A673 (cell line): Measurements from ENCODE around the gene YJU2.

Experiments
- CTCF ChIP-seq: fragments of 300-800, 200-600 bp; sonication (generic); conservative IDR thresholded peaks from 2 replicates; pipeline ENCODE4 v1.5.1; 2017; ENCODE audit warnings: low read depth, mild to moderate bottlenecking, antibody characterized with exemption, low read length, moderate library complexity, mixed read lengths
- EZH2 ChIP-seq: fragments of 200-600 bp; sonication (generic); IDR thresholded peaks from 2 replicates; pipeline ENCODE4 v1.6.1; 2017; ENCODE audit warnings: borderline replicate concordance, low read depth, mild to moderate bottlenecking, mixed read lengths, antibody characterized with exemption, low read length; ENCODE audit not compliant: poor library complexity, severe bottlenecking

- peak; percentile 46 for TF ChIP-seq CTCF
- TF ChIP-seq EZH2 = no peak
These were observed 39.9 kb upstream of the YJU2 start for GRCh38 chr19:4206818-4207484.
